Transverse colon (tissue), 4 donors: ENCODE measurements around the gene GLCE. TPM values are rescaled to one million over a fixed set of nuclear protein-coding genes. Genes with fewer than 3 reads are reported as not detected.

Experiments used
- DNase-seq: peaks from one replicate; pipeline ENCODE4 v3.0.0-alpha.2; 2019
- H3K27ac ChIP-seq, 4 donors: fragments of 200-600 bp; sonication (generic); 2 replicates each; pipeline ENCODE4 v1.5.1; 2016 to 2018; ENCODE audit warnings: inconsistent platforms in 4 of 4
- H3K27me3 ChIP-seq: fragments of 200-600 bp; sonication (generic); 2 replicates; pipeline ENCODE4 v1.5.1; 2017; ENCODE audit warnings: inconsistent platforms
- H3K36me3 ChIP-seq, 4 donors: fragments of 200-600 bp; sonication (generic); 2 replicates each; pipeline ENCODE4 v1.5.1; 2017 to 2019; ENCODE audit warnings: inconsistent platforms in 4 of 4
- H3K4me1 ChIP-seq, 4 donors: fragments of 200-600 bp; sonication (generic); 2 replicates each; pipeline ENCODE4 v1.5.1; 2017 to 2020; ENCODE audit warnings: inconsistent platforms in 4 of 4
- H3K4me3 ChIP-seq, 4 donors: fragments of 200-600 bp; sonication (generic); 1 replicate in 1 of 4; 2 replicates in 3 of 4; pipeline versions ENCODE4 v1.5.1 to v1.6.1; 2017 to 2019; ENCODE audit warnings: inconsistent platforms in 4 of 4
- H3K9me3 ChIP-seq, 2 donors: fragments of 200-600 bp; sonication (generic); 2 replicates each; pipeline ENCODE4 v1.5.1; 2017 to 2019; ENCODE audit warnings: inconsistent platforms in 2 of 2
- EP300 ChIP-seq: sonication (generic); formaldehyde crosslinking; IDR thresholded peaks from one replicate; pipeline ENCODE4 v1.6.1; 2017; ENCODE audit warnings: antibody characterized with exemption, low read depth
- POLR2A ChIP-seq: fragments of 450-650 bp; IDR thresholded peaks from one replicate; pipeline ENCODE4 v1.6.1; 2016; ENCODE audit warnings: antibody characterized with exemption, mild to moderate bottlenecking, moderate library complexity
- POLR2AphosphoS5 ChIP-seq, 3 donors: sonication (generic); formaldehyde crosslinking; IDR thresholded peaks; one replicate each; pipeline ENCODE4 v1.6.1; 2016; ENCODE audit warnings: antibody characterized with exemption in 3 of 3
- WGBS, 2 donors: methylation state at CpG; one replicate each; pipeline ENCODE4 v1.1.5; 2018; ENCODE audit warnings: low coverage in 1 of 2; 5-methylcytosine and 5-hydroxymethylcytosine counted together
- in situ Hi-C, 4 donors: fragments of 200-750 bp; cut with MboI; loops; one replicate each; pipeline versions ENCODE4 v1.15.0 to v1.15.1; 2017; ENCODE audit warnings: low sequenced_read_pairs in 3 of 4, low pct_ligation_motif_present in 1 of 4, low pct_unique_long_range_greater_than_20kb in 1 of 4
- intact Hi-C: fragments of 100-400 bp; cut with DNase I; formaldehyde crosslinking; loops from one replicate; pipeline ENCODE4 v1.15.1; 2023; ENCODE audit warnings: low total_unique reads
- total RNA-seq, 4 donors: library from RNA; depleted of rRNA; stranded (reverse); fragments of >200 nt; gene quantifications; one replicate each; pipeline ENCODE4 v1.1.0, GENCODE V29; 2016
- TF ChIP-seq, protein P1 (sequence below), 5 experiments: fragments of 200-600 bp in 3 of 5; fragments of 450-650 bp in 2 of 5; sonication (generic) in 3 of 5; IDR thresholded peaks; 1 replicate in 2 of 5; 2 replicates in 3 of 5; pipeline ENCODE4 v1.5.1; 2016 to 2017; ENCODE audit warnings: antibody characterized with exemption in 5 of 5, inconsistent platforms in 3 of 5, mild to moderate bottlenecking in 2 of 5, moderate library complexity in 1 of 5

Gene GLCE
- total RNA-seq, 4 donors from 2014 or later = 7.9 to 38.1 (median 25.4) TPM

GRCh38 chr15:69313432-69314000 is 153.1 kb downstream of the GLCE start:
- H3K4me3 ChIP-seq = peak overlapping the region in 1 of 4 donors; percentile 37
- no peaks in the 10 kb centered on the region for H3K27me3 ChIP-seq
- intact Hi-C loops (no loop called here), in situ Hi-C loops (no loop called here)
- H3K4me1 ChIP-seq = peaks cover 12 to 64% (median 47%) of the 10 kb centered on the region in 4 donors
- 28 to 56% methylated on average over 6 to 8 of the region's 8 CpGs for WGBS, 2 donors
- no peaks in the 10 kb centered on the region for H3K9me3 ChIP-seq
- TF ChIP-seq EP300 (no peak), POLR2AphosphoS5 (IDR thresholded peaks at IDR 0.05) (no peak), POLR2A (no peak)
- TF ChIP-seq, protein P1, sequence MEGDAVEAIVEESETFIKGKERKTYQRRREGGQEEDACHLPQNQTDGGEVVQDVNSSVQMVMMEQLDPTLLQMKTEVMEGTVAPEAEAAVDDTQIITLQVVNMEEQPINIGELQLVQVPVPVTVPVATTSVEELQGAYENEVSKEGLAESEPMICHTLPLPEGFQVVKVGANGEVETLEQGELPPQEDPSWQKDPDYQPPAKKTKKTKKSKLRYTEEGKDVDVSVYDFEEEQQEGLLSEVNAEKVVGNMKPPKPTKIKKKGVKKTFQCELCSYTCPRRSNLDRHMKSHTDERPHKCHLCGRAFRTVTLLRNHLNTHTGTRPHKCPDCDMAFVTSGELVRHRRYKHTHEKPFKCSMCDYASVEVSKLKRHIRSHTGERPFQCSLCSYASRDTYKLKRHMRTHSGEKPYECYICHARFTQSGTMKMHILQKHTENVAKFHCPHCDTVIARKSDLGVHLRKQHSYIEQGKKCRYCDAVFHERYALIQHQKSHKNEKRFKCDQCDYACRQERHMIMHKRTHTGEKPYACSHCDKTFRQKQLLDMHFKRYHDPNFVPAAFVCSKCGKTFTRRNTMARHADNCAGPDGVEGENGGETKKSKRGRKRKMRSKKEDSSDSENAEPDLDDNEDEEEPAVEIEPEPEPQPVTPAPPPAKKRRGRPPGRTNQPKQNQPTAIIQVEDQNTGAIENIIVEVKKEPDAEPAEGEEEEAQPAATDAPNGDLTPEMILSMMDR (IDR thresholded peaks at IDR 0.05) = no peak
- peak overlapping the region; percentile 88 to 92 (median 88) for H3K27ac ChIP-seq
- no peaks in the 10 kb centered on the region for H3K36me3 ChIP-seq
- DNase-seq = no peak

- Histone ChIP-seq H3K4me1 (peaks cover 12 to 70% (median 49%) of the 10 kb centered on the region in 4 donors), H3K27ac (peak overlapping the region; percentile 88 to 92 (median 88)), H3K27me3 (no peaks in the 10 kb centered on the region), H3K9me3 (no peaks in the 10 kb centered on the region), H3K36me3 (no peaks in the 10 kb centered on the region), H3K4me3 (peak overlapping the region in 2 of 4 donors; percentile 16 to 37)
- DNase-seq = peak; percentile 75
- in situ Hi-C loops = no loop called here
- 18 to 48% methylated on average over 2 to 6 of the region's 6 CpGs for WGBS, 2 donors
- intact Hi-C loops = no loop called here
- TF ChIP-seq EP300 = peak; percentile 40
- TF ChIP-seq POLR2A = peak; percentile 26
- TF ChIP-seq, protein P1 (IDR thresholded peaks at IDR 0.05) = no peak
- TF ChIP-seq POLR2AphosphoS5 (IDR thresholded peaks at IDR 0.05) = peak in 2 of 3 donors; percentile 63 to 81
These were observed 153.7 kb downstream of the GLCE start for GRCh38 chr15:69314131-69314530.

- no peaks in the 10 kb centered on the region for H3K27me3 ChIP-seq
- TF ChIP-seq EP300 = no peak
- TF ChIP-seq POLR2A = no peak
- no peak for TF ChIP-seq POLR2AphosphoS5 (IDR thresholded peaks at IDR 0.05)
- TF ChIP-seq, protein P1 (IDR thresholded peaks at IDR 0.05) = no peak
- intact Hi-C loops = no loop called here
- peaks cover 12 to 76% (median 51%) of the 10 kb centered on the region in 4 donors for H3K4me1 ChIP-seq
- H3K9me3 ChIP-seq = no peaks in the 10 kb centered on the region
- 81% methylated on average over 8 of the region's 8 CpGs; no CpG with 5 or more reads in 1 of the 2 donors for WGBS, 2 donors
- H3K36me3 ChIP-seq = no peaks in the 10 kb centered on the region
- in situ Hi-C loops = no loop called here
- H3K4me3 ChIP-seq = peak overlapping the region in 2 of 4 donors; percentile 16 to 37
- no peak for DNase-seq
- H3K27ac ChIP-seq = peak overlapping the region; percentile 88 to 92 (median 88)
These were observed 154.3 kb downstream of the GLCE start for GRCh38 chr15:69314736-69315135.

DNA sequence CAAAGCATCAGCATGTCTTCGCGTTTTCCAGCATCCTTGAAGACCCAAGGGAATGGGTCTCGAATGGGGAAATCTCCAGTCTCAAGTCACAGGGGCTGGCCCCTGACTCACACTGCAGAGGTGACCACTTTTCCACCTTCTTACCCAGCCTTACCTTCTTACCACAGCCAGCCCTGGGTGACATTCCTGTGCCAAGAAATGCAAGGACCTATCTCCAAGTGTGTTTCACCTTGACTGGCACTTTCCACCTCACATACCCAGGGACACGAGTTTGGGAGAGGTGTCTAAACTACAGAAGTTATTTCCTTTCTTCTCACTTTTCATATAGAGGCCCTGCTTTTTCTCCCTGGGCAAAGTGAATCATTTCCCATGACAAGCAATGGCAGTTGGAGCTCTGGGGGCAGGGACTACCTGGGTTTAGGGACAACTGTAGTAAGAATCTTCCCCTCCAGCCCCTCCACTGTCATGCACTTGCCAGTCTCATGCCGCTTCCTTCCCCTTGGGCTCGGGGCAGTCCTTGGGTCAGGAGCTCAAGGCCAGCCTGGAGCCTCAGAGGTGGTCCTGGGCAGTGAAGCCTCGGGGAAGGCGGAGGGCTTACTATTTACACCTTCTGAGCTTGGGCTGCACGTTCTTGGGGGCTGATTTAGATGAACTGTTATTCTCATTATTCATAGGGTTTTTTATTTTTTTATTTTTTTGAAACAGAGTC is 155.1 kb downstream of the GLCE start:
- Histone ChIP-seq H3K4me1 (peaks cover 12 to 84% (median 53%) of the 10 kb centered on the region in 4 donors), H3K27ac (peak overlapping the region; percentile 88 to 92 (median 88)), H3K27me3 (no peaks in the 10 kb centered on the region), H3K36me3 (no peaks in the 10 kb centered on the region), H3K9me3 (no peaks in the 10 kb centered on the region), H3K4me3 (peak overlapping the region in 2 of 4 donors; percentile 16 to 37)
- TF ChIP-seq, protein P1 (IDR thresholded peaks at IDR 0.05) = no peak
- TF ChIP-seq POLR2A (no peak), POLR2AphosphoS5 (IDR thresholded peaks at IDR 0.05) (no peak), EP300 (no peak)
- DNase-seq = no peak
- WGBS, 2 donors = 67 to 78% methylated on average over 4 to 9 of the region's 9 CpGs
- intact Hi-C loops = no loop called here
- in situ Hi-C loops = no loop called here
